ENCODE measurements around the gene TCN2.
"Not testable (repeated sequence)": the region's sequence is repeated elsewhere in the genome, so short reads cannot be mapped to it uniquely, and the experiment has no call there.

The TCN2 gene

DNA sequence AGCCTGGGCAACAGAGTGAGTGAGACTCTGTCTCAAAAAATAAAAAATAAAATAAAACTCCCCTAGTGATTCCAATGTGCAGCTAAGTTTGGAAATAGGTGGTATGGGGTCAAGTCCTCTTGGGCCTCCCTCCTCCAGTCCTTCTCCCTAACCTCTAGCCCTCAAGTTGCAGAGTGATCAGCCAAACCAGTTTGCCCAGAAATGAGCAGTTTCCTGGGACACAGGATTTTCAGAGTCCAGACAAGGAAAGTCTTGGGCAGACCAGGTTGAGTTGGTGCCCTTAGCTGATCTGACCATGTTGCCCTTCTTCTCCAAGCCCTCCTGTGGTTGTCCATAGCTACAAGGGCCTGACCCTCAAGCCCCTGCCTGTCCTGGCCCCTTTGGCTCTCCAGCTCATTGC is 7.9 kb downstream of the TCN2 start:
- ATAC-seq, result no peak

DNA sequence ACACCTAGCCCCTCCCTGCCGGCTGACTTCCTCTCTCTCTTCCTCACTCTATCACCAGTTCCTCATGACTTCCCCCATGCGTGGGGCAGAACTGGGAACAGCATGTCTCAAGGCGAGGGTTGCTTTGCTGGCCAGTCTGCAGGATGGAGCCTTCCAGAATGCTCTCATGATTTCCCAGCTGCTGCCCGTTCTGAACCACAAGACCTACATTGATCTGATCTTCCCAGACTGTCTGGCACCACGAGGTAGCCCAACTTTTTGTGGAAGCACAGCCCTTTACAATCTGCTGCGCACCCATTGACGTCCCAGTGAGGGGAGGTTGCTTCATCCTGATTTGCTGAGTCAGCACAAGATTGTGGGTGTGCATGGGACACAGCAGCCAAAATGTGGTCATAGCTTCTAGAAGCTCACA is 8.6 kb downstream of the TCN2 start:
- H3K4me3 Mint-ChIP-seq, result no peak overlapping the region
- H3K9me3 Mint-ChIP-seq, result no peaks in the 10 kb centered on the region
- H3K4me1 Mint-ChIP-seq, result no peaks in the 10 kb centered on the region
- no peak overlapping the region for H3K27ac Mint-ChIP-seq
- ATAC-seq (no peak), DNase-seq (no peak)
- peaks cover 8% of the 10 kb centered on the region for H3K27me3 Mint-ChIP-seq

More for the DNA sequence above, 7.9 kb downstream of the TCN2 start:
- no peak overlapping the region for H3K4me3 Mint-ChIP-seq
- no peak for DNase-seq
- no peaks in the 10 kb centered on the region for H3K4me1 Mint-ChIP-seq
- no peaks in the 10 kb centered on the region for H3K9me3 Mint-ChIP-seq
- H3K27me3 Mint-ChIP-seq, result peaks cover 8% of the 10 kb centered on the region
- H3K27ac Mint-ChIP-seq, result no peak overlapping the region

DNA sequence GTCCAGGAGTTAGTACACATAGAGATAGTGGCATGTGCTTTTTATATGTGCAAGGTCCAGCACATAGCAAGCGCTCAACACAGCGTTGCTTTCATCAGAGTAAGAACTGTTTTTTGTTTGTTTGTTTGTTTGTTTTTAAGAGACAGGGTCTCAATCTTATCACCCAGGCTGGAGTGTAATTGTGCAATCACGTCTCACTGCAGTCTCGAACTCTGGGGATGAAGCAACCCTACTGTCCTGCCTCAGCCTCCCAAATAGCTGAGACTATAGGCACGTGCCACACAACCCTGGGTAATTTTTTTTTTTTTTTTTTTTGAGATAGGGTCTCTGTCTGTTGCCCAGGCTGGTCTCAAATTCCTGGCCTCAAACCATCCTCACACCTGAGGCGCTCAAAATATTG is 10.8 kb downstream of the TCN2 start:
- ATAC-seq (no peak), DNase-seq (no peak)
- Mint-ChIP-seq H3K27ac (no peak overlapping the region), H3K4me3 (no peak overlapping the region), H3K27me3 (peaks cover 14% of the 10 kb centered on the region), H3K4me1 (no peaks in the 10 kb centered on the region), H3K9me3 (no peaks in the 10 kb centered on the region)

DNA sequence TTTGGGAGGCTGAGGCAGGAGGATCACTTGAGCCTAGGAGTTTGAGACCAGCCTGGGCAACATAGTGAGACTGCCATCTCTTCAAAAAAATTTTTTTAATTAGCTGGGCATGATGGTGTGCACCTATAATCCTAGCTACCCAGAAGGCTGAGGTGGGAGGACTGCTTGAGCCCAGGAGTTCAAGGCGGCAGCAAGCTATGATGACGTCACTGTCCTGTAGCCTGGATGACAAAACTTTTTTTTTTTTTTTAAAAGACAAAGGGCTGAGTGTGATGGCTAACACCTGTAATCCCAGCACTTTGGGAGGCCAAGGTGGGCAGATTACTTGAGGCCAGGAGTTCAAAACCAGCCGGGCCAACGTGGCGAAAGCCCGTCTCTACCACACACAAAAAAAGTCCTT is 12.9 kb downstream of the TCN2 start:
- not testable (repeated sequence) for H3K9me3 Mint-ChIP-seq, ATAC-seq, DNase-seq, H3K27me3 Mint-ChIP-seq, H3K4me3 Mint-ChIP-seq, H3K4me1 Mint-ChIP-seq, H3K27ac Mint-ChIP-seq

DNA sequence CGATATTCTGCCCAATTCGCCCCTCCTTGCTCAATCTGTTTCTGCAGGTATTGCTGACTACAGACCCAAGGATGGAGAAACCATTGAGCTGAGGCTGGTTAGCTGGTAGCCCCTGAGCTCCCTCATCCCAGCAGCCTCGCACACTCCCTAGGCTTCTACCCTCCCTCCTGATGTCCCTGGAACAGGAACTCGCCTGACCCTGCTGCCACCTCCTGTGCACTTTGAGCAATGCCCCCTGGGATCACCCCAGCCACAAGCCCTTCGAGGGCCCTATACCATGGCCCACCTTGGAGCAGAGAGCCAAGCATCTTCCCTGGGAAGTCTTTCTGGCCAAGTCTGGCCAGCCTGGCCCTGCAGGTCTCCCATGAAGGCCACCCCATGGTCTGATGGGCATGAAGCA is 19.4 kb downstream of the TCN2 start:
- Mint-ChIP-seq H3K4me1 (no peaks in the 10 kb centered on the region), H3K27ac (no peak overlapping the region), H3K27me3 (peaks cover 7% of the 10 kb centered on the region)

DNA sequence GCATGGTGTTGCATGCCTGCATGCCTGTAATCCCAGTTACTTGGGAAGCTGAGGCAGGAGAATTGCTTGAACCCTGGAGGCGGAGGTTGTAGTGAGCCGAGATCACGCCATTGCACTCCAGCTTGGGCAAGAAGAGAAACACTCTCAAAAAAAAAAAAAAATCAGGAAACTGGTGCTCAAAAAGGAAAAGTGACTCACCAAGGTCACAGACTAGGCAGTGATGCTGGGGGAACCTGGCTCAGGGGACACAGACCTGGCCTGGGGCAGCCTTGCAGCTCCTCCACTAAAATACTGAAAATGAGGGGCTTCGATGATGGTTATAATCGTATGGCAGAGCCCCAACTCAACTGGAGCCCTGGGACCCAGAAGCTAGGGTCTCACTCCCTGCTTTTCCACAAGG is 20.5 kb downstream of the TCN2 start:
- H3K9me3 Mint-ChIP-seq, result no peaks in the 10 kb centered on the region
- H3K27me3 Mint-ChIP-seq, result no peaks in the 10 kb centered on the region
- H3K27ac Mint-ChIP-seq, result no peak overlapping the region
- DNase-seq (no peak), ATAC-seq (no peak)
- no peaks in the 10 kb centered on the region for H3K4me1 Mint-ChIP-seq
- no peak overlapping the region for H3K4me3 Mint-ChIP-seq

More for the DNA sequence above, 19.4 kb downstream of the TCN2 start:
- ATAC-seq (no peak), DNase-seq (no peak)
- no peak overlapping the region for H3K4me3 Mint-ChIP-seq
- H3K9me3 Mint-ChIP-seq, result no peaks in the 10 kb centered on the region

DNA sequence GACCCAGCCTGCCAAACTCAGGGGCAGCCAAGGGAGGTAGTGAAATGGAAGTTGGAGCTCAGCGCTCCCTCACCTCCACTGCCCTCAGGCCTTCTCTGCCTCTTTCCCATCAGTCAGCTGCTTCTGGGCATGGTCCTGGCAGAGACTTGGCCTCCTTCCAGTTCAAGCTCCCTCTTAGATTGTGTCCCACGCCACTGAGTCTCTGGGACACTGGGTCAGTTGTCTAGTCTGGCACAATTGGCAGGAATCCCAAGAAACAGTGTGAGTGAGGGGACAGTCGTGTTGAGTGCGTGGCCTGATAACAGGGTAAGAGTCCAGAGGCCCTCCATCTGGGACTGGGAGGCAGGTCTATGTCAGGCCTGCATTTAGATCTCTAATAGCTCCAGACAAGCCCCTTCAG is 21.5 kb downstream of the TCN2 start:
- no peak overlapping the region for H3K4me3 Mint-ChIP-seq
- H3K27me3 Mint-ChIP-seq, result no peaks in the 10 kb centered on the region
- H3K4me1 Mint-ChIP-seq, result no peaks in the 10 kb centered on the region
- ATAC-seq, result no peak
- no peak overlapping the region for H3K27ac Mint-ChIP-seq
- no peak for DNase-seq
- no peaks in the 10 kb centered on the region for H3K9me3 Mint-ChIP-seq

DNA sequence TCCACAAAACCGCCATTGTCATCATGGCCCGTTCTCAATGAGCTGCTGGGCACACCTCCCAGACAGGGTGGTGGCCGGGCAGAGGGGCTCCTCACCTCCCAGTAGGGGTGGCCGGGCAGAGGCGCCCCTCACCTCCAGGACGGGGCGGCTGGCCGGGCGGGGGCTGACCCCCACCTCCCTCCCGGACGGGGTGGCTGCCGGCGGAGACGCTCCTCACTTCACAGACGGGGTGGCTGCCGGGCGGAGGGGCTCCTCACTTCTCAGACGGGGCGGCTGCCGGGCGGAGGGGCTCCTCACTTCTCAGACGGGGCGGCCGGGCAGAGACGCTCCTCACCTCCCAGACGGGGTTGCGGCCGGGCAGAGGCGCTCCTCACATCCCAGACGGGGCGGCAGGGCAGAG is 24.5 kb downstream of the TCN2 start:
- H3K4me1 Mint-ChIP-seq, result peaks cover 17% of the 10 kb centered on the region
- H3K27ac Mint-ChIP-seq, H3K27me3 Mint-ChIP-seq, H3K4me3 Mint-ChIP-seq, DNase-seq, H3K9me3 Mint-ChIP-seq, ATAC-seq: not testable (repeated sequence)

DNA sequence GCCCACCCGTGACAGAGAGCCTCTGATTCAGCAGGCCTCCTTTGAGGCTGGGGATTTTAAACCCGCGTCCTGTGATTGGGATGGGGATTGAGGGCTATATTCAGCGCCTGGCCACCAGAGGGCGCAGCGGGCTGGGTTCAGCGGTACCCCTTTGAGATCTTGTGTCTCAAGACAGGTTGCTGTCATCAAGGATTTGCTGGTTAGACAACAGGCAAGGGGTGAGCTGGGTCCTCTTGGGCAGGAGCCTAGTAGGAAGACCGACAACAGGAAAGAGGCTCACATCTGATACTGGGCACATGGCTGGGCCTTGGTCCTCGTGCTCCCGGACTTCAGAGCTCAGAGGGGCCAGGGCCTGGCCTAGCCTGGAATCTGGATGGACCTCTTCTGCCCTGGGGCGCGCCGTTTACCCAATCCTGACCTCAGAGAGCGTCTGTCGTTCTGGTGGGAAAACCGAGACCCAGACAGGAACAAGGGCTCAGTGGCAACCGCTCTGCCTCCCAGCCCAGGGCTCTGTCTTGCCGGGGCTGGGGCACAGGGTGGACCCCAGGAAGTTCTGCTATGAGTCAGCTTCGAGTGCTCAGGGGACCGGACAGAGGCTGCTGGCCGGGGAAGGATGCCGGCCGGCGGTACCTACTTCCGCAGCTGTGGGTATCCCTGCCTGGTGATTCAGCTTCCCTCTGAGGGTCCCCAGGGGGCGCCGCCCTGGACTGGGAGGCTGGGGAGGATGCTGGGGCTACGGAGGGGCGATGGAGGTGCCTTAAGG is 27.7 kb downstream of the TCN2 start:
- Mint-ChIP-seq H3K27me3 (no peaks in the 10 kb centered on the region), H3K4me3 (peak overlapping the region; percentile 85 to 91), H3K9me3 (no peaks in the 10 kb centered on the region), H3K4me1 (peaks cover 36% of the 10 kb centered on the region), H3K27ac (peak overlapping the region; percentile 70 to 89)
- DNase-seq (peak; percentile 89 to 90), ATAC-seq (peak; percentile 83)

DNA sequence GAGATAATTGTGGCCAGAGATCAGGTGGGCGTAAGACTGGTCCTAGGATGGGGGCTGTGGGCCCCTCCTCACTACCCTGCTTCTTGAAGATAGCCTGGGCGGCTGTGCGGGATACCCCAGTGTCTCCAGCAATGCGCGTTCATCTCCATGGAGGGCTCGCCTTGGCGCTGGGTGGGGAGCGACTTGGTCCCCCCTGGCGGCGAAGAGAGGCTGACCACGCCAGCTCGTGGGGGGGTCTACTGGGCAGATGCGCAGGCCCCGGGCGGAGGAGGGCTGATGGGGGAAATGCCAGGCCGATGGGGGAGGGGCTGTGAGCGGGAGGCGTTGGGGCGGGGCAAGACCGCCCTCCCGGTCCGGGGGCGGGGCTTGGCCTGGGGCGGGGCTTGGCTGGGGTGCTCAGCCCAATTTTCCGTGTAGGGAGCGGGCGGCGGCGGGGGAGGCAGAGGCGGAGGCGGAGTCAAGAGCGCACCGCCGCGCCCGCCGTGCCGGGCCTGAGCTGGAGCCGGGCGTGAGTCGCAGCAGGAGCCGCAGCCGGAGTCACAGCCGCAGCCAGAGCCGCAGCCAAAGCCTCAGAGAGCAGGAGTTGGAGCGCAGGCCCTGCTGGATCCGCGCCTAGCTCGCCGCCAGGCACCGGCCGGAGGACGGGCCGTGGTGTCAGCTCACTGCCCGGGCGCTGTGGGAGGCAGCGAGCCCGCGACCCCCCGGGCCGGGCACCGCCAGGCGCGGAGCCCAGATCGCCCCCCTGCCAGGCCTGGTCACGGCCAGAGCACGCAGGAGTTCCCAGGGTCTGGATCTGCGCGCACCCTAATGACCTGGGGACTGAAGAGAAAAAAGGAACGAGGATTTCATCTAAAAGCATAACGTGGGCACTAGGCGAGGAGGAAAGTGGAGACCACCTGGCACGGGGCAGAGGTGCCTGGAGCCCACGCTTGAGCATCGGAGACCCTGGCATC is 28.6 kb downstream of the TCN2 start, which contains the start of gene SLC35E4:
TSS of gene SLC35E4 (plus strand) at position 509 of the 953 bp plus-strand sequence. CDS start 670 bp downstream, outside the sequence.
- Mint-ChIP-seq H3K27ac (peak within 1 kb of the TSS; percentile 70 to 91), H3K4me1 (peaks cover 36% of the 10 kb centered on the region), H3K4me3 (peak within 1 kb of the TSS; percentile 85 to 91), H3K27me3 (no peaks in the 10 kb centered on the region), H3K9me3 (no peaks in the 10 kb centered on the region)
- DNase-seq (peak; percentile 95 to 96), ATAC-seq (peak; percentile 79)

DNA sequence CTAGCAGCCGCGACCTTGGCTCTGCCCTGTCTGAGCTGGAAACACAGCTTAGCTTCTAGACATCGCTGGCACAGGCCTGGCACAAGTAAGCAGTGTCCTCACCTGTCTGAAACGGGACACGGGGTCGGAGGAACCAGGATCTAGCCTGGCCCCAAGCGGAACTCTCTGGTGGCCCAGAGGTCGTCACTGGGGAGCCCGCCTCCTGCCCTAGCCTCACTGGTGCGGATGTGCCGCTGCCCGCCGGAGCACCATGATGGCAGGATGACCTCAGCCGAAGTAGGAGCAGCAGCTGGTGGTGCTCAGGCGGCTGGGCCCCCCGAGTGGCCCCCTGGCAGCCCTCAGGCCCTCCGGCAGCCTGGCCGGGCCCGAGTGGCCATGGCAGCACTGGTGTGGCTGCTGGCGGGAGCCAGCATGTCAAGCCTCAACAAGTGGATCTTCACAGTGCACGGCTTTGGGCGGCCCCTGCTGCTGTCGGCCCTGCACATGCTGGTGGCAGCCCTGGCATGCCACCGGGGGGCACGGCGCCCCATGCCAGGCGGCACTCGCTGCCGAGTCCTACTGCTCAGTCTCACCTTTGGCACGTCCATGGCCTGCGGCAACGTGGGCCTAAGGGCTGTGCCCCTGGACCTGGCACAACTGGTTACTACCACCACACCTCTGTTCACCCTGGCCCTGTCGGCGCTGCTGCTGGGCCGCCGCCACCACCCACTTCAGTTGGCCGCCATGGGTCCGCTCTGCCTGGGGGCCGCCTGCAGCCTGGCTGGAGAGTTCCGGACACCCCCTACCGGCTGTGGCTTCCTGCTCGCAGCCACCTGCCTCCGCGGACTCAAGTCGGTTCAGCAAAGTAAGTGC is 29.5 kb downstream of the TCN2 start:
- no peak for ATAC-seq
- H3K4me1 Mint-ChIP-seq, result peaks cover 36% of the 10 kb centered on the region
- DNase-seq, result peak; percentile 30 to 37
- peak overlapping the region; percentile 33 to 91 for H3K27ac Mint-ChIP-seq
- no peaks in the 10 kb centered on the region for H3K9me3 Mint-ChIP-seq
- H3K4me3 Mint-ChIP-seq, result peak overlapping the region; percentile 85 to 91
- H3K27me3 Mint-ChIP-seq, result no peaks in the 10 kb centered on the region

DNA sequence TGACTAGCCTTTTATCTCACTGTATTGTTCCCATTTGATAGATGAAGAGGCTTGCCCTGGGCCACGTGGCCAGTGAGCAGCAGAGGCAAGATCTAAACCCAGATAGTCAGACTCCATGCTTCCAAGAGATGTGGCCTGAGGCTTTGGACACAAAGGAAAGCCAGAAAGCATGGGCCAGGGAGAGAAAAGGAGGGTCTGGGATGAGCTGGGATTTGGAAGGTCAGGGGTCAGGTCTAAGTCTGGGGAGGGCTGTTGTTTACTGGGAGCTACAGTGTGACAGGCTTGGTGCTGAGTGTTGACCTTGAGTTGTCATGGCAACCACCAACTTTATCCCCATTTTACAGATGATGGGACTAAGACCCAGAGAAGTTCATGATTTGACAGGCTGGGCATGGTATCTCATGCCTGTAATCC is 30.7 kb downstream of the TCN2 start:
- Mint-ChIP-seq H3K4me1 (peaks cover 42% of the 10 kb centered on the region), H3K27ac (peak overlapping the region in 1 of 2 donors; percentile 9), H3K4me3 (peak overlapping the region; percentile 65 to 91), H3K27me3 (no peaks in the 10 kb centered on the region), H3K9me3 (no peaks in the 10 kb centered on the region)
- DNase-seq (no peak), ATAC-seq (no peak)

DNA sequence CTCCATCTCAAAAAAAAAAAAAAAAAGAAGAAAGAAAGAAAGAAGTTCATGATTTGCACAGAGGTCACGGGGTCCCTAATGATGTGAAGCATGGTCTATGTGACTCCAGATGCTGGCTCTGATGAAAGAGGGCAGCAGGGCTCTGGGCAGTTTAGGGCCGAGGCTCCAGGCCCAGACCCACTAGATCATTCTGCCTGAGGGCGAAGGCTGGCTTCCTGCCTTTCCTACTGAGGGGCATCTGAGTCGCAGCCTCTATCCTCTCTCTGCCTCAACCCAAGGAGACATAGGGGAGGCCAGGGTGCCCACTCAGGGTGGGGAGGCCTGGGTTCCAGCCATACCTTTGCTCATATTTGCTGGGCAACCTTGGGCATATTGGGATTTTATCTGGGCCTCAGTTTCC is 33.4 kb downstream of the TCN2 start:
- Mint-ChIP-seq H3K9me3 (no peaks in the 10 kb centered on the region), H3K4me1 (peaks cover 55% of the 10 kb centered on the region), H3K27me3 (no peaks in the 10 kb centered on the region), H3K4me3 (no peak overlapping the region), H3K27ac (no peak overlapping the region)
- ATAC-seq (no peak), DNase-seq (no peak)

DNA sequence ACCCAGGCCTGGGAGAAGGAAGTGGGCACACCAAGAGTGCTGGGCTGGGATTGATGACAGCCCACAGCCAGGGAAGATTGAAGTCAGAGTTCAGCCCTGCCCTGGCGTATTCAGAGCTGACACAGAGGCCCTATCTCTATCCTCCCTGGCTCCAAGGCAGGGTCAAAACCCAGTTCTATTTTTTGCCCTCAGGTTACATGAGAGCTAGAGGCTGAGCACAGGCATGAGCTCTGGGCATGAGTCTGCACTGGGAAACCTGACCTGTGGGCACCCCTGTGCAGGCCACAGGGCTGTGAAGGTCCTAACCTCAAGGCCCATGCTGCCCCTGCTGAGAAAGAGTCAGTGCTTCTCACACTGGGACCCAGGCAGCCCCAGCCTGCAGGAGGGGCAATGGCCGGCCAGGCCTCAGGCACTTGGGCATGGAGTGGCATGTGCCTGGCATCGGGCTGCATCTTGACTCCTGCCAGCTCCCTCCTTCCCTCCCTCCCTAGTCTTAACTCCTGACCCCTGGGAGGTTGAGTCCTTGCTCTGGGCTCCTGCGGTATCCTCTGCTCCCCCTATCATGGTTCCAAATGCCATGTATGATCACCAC is 34.0 kb downstream of the TCN2 start:
- H3K27ac Mint-ChIP-seq, result no peak overlapping the region
- H3K4me3 Mint-ChIP-seq, result no peak overlapping the region
- H3K4me1 Mint-ChIP-seq, result peaks cover 53% of the 10 kb centered on the region
- no peaks in the 10 kb centered on the region for H3K27me3 Mint-ChIP-seq
- ATAC-seq (no peak), DNase-seq (no peak)
- no peaks in the 10 kb centered on the region for H3K9me3 Mint-ChIP-seq
